IMR-90 (cell line): ENCODE data around the gene NSUN7. TPM values are rescaled to one million over a fixed set of nuclear protein-coding genes. Genes with fewer than 3 reads are reported as not detected.

Experiments
- ATAC-seq: fragments of 200-7000 bp; cut with Tn5 transposase; 2 replicates; pipeline ENCODE4 v1.9.1; 2020; ENCODE audit warnings: low read depth, mild to moderate bottlenecking, moderate library complexity
- BruUV-seq: library from RNA; stranded (reverse); fragments of 400-500 nt; replicated peaks from 2 replicates; lab custom pipeline; 2021; lab: Mats Ljungman, UMichigan
- CTCF ChIA-PET: fragments of 300-600 bp; formaldehyde crosslinking; extraction: SDS; loops from one replicate; lab custom pipeline; 2021; ENCODE audit warnings: antibody characterized with exemption; lab: Yijun Ruan, JAX
- POLR2A ChIA-PET: fragments of 300-600 bp; sonication (Branson Sonifier 250); formaldehyde crosslinking; loops from one replicate; lab custom pipeline; 2022; ENCODE audit warnings: antibody characterized with exemption; ENCODE audit not compliant: unreplicated experiment; lab: Charles Lee
- DNase-seq: peaks from one replicate; pipeline ENCODE4 v3.0.0; 2013
- H2AFZ ChIP-seq: replicated peaks from 2 replicates; pipeline ENCODE3; 2013; ENCODE audit warnings: low read length, mild to moderate bottlenecking; ENCODE audit not compliant: poor library complexity
- H2AK5ac ChIP-seq: 2 replicates; pipeline ENCODE4 v1.6.1; 2013; ENCODE audit warnings: low read depth, low read length, inconsistent platforms
- H2AK9ac ChIP-seq: replicated peaks from 2 replicates; pipeline ENCODE3; 2013; ENCODE audit warnings: mild to moderate bottlenecking, low read depth, low read length, moderate library complexity; ENCODE audit not compliant: poor library complexity
- H2BK120ac ChIP-seq: 2 replicates; pipeline ENCODE4 v1.6.1; 2013; ENCODE audit warnings: low read depth, low read length, inconsistent platforms
- H2BK15ac ChIP-seq: 3 replicates; pipeline ENCODE4 v1.6.1; 2013; ENCODE audit warnings: low read depth, low read length, inconsistent platforms
- H2BK20ac ChIP-seq: 2 replicates; pipeline ENCODE4 v1.6.1; 2013; ENCODE audit warnings: low read depth, mild to moderate bottlenecking, inconsistent platforms, low read length, moderate library complexity
- H2BK5ac ChIP-seq: 2 replicates; pipeline ENCODE4 v1.6.1; 2013; ENCODE audit warnings: mild to moderate bottlenecking, low read depth, low read length, inconsistent platforms; ENCODE audit not compliant: poor library complexity, severe bottlenecking
- H3K14ac ChIP-seq: replicated peaks from 2 replicates; pipeline ENCODE4 v1.6.1; 2013; ENCODE audit warnings: low read depth, low read length, inconsistent platforms
- H3K18ac ChIP-seq: 2 replicates; pipeline ENCODE4 v1.6.1; 2013; ENCODE audit warnings: low read depth, low read length, control low read depth
- H3K23ac ChIP-seq: 2 replicates; pipeline ENCODE4 v1.6.1; 2013; ENCODE audit warnings: low read depth, low read length, inconsistent platforms
- H3K27ac ChIP-seq: 2 replicates; pipeline ENCODE4 v1.5.1; 2013; ENCODE audit warnings: mild to moderate bottlenecking, control low read depth, low read length; ENCODE audit not compliant: insufficient read depth
- H3K27me3 ChIP-seq: 2 replicates; pipeline ENCODE4 v1.6.1; 2013; ENCODE audit warnings: low read length; ENCODE audit not compliant: control insufficient read depth, insufficient read depth
- H3K36me3 ChIP-seq: 2 replicates; pipeline ENCODE4 v1.6.1; 2013; ENCODE audit warnings: low read length, mixed read lengths; ENCODE audit not compliant: control insufficient read depth, insufficient read depth
- H3K4ac ChIP-seq: 2 replicates; pipeline ENCODE4 v1.6.1; 2013; ENCODE audit warnings: low read depth, low read length, inconsistent platforms
- H3K4me1 ChIP-seq: 2 replicates; pipeline ENCODE4 v1.6.1; 2013; ENCODE audit warnings: low read length, mixed read lengths; ENCODE audit not compliant: control insufficient read depth, insufficient read depth
- H3K4me2 ChIP-seq: 2 replicates; pipeline ENCODE4 v1.6.1; 2013; ENCODE audit warnings: low read depth, mild to moderate bottlenecking, control low read depth, low read length, moderate library complexity
- H3K4me3 ChIP-seq: 2 replicates; pipeline ENCODE4 v1.5.1; 2013; ENCODE audit warnings: low read depth, mild to moderate bottlenecking, control low read depth, low read length, moderate library complexity; ENCODE audit not compliant: insufficient read depth
- H3K56ac ChIP-seq: 2 replicates; pipeline ENCODE4 v1.6.1; 2013; ENCODE audit warnings: low read length, inconsistent platforms; ENCODE audit not compliant: insufficient read depth; ENCODE audit errors: extremely low read depth
- H3K79me1 ChIP-seq, 2 experiments: 2 replicates each; pipeline ENCODE4 v1.6.1; 2013; ENCODE audit warnings: low read length in 2 of 2, inconsistent platforms in 1 of 2, low read depth in 1 of 2
- H3K9ac ChIP-seq: 2 replicates; pipeline ENCODE4 v1.6.1; 2013; ENCODE audit warnings: low read depth, low read length, control low read depth
- H3K9me1 ChIP-seq: 2 replicates; pipeline ENCODE4 v1.6.1; 2013; ENCODE audit warnings: low read length, inconsistent platforms; ENCODE audit not compliant: insufficient read depth
- H3K9me3 ChIP-seq: 2 replicates; pipeline ENCODE4 v1.6.1; 2013; ENCODE audit warnings: low read length; ENCODE audit not compliant: control insufficient read depth, insufficient read depth
- H4K20me1 ChIP-seq: 2 replicates; pipeline ENCODE4 v1.6.1; 2013; ENCODE audit warnings: low read length, inconsistent platforms; ENCODE audit not compliant: insufficient read depth
- H4K5ac ChIP-seq: 2 replicates; pipeline ENCODE4 v1.6.1; 2013; ENCODE audit warnings: mild to moderate bottlenecking, low read depth, low read length, control low read depth
- H4K8ac ChIP-seq, 2 experiments: 2 replicates each; pipeline ENCODE4 v1.6.1; 2013; ENCODE audit warnings: low read depth in 2 of 2, low read length in 2 of 2, control low read depth in 1 of 2, inconsistent platforms in 1 of 2
- H4K91ac ChIP-seq: 2 replicates; pipeline ENCODE4 v1.6.1; 2013; ENCODE audit warnings: low read depth, low read length, inconsistent platforms; ENCODE audit not compliant: insufficient read depth
- BHLHE40 ChIP-seq: fragments of 150-350 bp; IDR thresholded peaks from 2 replicates; pipeline ENCODE4 v1.6.1; 2016; ENCODE audit warnings: mild to moderate bottlenecking, low read depth, low read length
- CEBPB ChIP-seq: IDR thresholded peaks from 2 replicates; pipeline ENCODE4 v1.6.1; 2012; ENCODE audit warnings: low read depth, low read length, improper control_type of control experiment
- CHD1 ChIP-seq: IDR thresholded peaks from 2 replicates; pipeline ENCODE4 v1.6.1; 2012; ENCODE audit warnings: low read depth, low read length, improper control_type of control experiment
- ELK1 ChIP-seq: fragments of 150-350 bp; IDR thresholded peaks from 2 replicates; pipeline ENCODE4 v1.6.1; 2016; ENCODE audit warnings: low read depth, mild to moderate bottlenecking, low read length, moderate library complexity, borderline replicate concordance
- FOS ChIP-seq: fragments of 150-350 bp; IDR thresholded peaks from 2 replicates; pipeline ENCODE4 v1.6.1; 2016; ENCODE audit warnings: low read depth, low read length
- MAFK ChIP-seq: IDR thresholded peaks from 2 replicates; pipeline ENCODE4 v1.6.1; 2012; ENCODE audit warnings: low read depth, low read length, improper control_type of control experiment
- MAZ ChIP-seq: IDR thresholded peaks from 2 replicates; pipeline ENCODE4 v1.6.1; 2012; ENCODE audit warnings: low read depth, mild to moderate bottlenecking, low read length, improper control_type of control experiment, moderate library complexity, borderline replicate concordance
- NFE2L2 ChIP-seq: fragments of 150-350 bp; IDR thresholded peaks from 2 replicates; pipeline ENCODE4 v1.6.1; 2016; ENCODE audit warnings: low read depth, mild to moderate bottlenecking, low read length
- POLR2A ChIP-seq: IDR thresholded peaks from 2 replicates; pipeline ENCODE4 v1.6.1; 2012; ENCODE audit warnings: mild to moderate bottlenecking, low read depth, low read length
- RAD21 ChIP-seq: IDR thresholded peaks from 2 replicates; pipeline ENCODE4 v1.6.1; 2012; ENCODE audit warnings: low read length, improper control_type of control experiment
- RCOR1 ChIP-seq: IDR thresholded peaks from 2 replicates; pipeline ENCODE4 v1.6.1; 2012; ENCODE audit warnings: mild to moderate bottlenecking, low read length, improper control_type of control experiment; ENCODE audit not compliant: insufficient replicate concordance
- RFX5 ChIP-seq: IDR thresholded peaks from 2 replicates; pipeline ENCODE4 v1.8.0; 2012; ENCODE audit warnings: low read depth, mild to moderate bottlenecking, low read length, moderate library complexity
- SMC3 ChIP-seq: fragments of 150-350 bp; IDR thresholded peaks from 2 replicates; pipeline ENCODE4 v1.6.1; 2016; ENCODE audit warnings: low read depth, mild to moderate bottlenecking, antibody characterized with exemption, low read length, moderate library complexity
- USF2 ChIP-seq: fragments of 150-350 bp; IDR thresholded peaks from 2 replicates; pipeline ENCODE4 v1.6.1; 2017; ENCODE audit warnings: mild to moderate bottlenecking, antibody characterized with exemption, low read length, low read depth
- WGBS, 2 experiments: methylation state at CpG; one replicate each; pipeline versions ENCODE4 v1.1.5 to v1.1.7; 2013; ENCODE audit warnings: missing lambda C conversion rate in 2 of 2; ENCODE audit not compliant: insufficient read length in 1 of 2; ENCODE audit errors: extremely low coverage in 2 of 2; 5-methylcytosine and 5-hydroxymethylcytosine counted together
- dilution Hi-C: fragments of 300-500 bp; cut with HindIII; formaldehyde crosslinking; loops from one replicate; pipeline ENCODE4 v1.14.3; 2018; ENCODE audit warnings: low sequenced_read_pairs; ENCODE audit not compliant: unreplicated experiment
- in situ Hi-C: fragments of 300-500 bp; cut with MboI; formaldehyde crosslinking; loops from 3 replicates; pipeline ENCODE4 v1.14.3; 2019; ENCODE audit warnings: low sequenced_read_pairs, inconsistent platforms, mixed read lengths
- intact Hi-C: fragments of 100-400 bp; cut with micrococcal nuclease; formaldehyde crosslinking; loops from 2 replicates; pipeline ENCODE4 v1.10.0; 2022
- polyA plus RNA-seq, 3 experiments: library from polyadenylated mRNA; depleted of rRNA; stranded (reverse); fragments of >200 nt; gene quantifications; 2 replicates each; pipeline ENCODE4 v1.2.3, GENCODE V29; 2012; ENCODE audit warnings: low replicate concordance in 1 of 3
- total RNA-seq: library from RNA; depleted of rRNA; stranded (reverse); fragments of >200 nt; gene quantifications from 2 replicates; pipeline ENCODE4 v1.2.3, GENCODE V29; 2012
- TF ChIP-seq, protein P1 (sequence below): conservative IDR thresholded peaks from 2 replicates; pipeline ENCODE4 v1.5.1; 2012; ENCODE audit warnings: mild to moderate bottlenecking, low read depth, low read length, improper control_type of control experiment

NSUN7 gene
- total and polyA plus RNA-seq, 2 of the 4 experiments (the other 2 are of a cell fraction), result not detected

GRCh38 chr4:40831146-40831907 lies 81.6 kb downstream of the NSUN7 start:
- H3K4me1 ChIP-seq, result no peaks in the 10 kb centered on the region
- no peak overlapping the region for H3K4me2 ChIP-seq
- H3K27me3 ChIP-seq, result no peaks in the 10 kb centered on the region
- DNase-seq (no peak), ATAC-seq (no peak)
- H2AFZ ChIP-seq, result no peak overlapping the region
- H3K79me1 ChIP-seq, result no peaks in the 10 kb centered on the region
- H3K9ac ChIP-seq, result no peak overlapping the region
- no peaks in the 10 kb centered on the region for H3K9me3 ChIP-seq
- no peak overlapping the region for H2BK5ac ChIP-seq
- dilution Hi-C loops, result no loop called here
- no peak overlapping the region for H2AK5ac ChIP-seq
- H3K56ac ChIP-seq, result no peak overlapping the region
- CTCF ChIA-PET, result interaction anchor here (0.6 kb wide), 1 partner anchor 12 kb away, joined by 5 read pairs; no protein-coding TSS in a partner anchor
- no peak overlapping the region for H3K27ac ChIP-seq
- POLR2A ChIA-PET, result no interaction called here
- in situ Hi-C loops, result no loop called here
- H3K14ac ChIP-seq, result no peak overlapping the region
- no peak overlapping the region for H3K4ac ChIP-seq
- TF ChIP-seq USF2 (no peak), BHLHE40 (no peak), POLR2A (no peak), SMC3 (no peak), CHD1 (no peak), MAFK (no peak), NFE2L2 (no peak), RFX5 (no peak), ELK1 (no peak), CEBPB (no peak), FOS (no peak), RAD21 (no peak), RCOR1 (no peak), MAZ (no peak)
- TF ChIP-seq, protein P1, sequence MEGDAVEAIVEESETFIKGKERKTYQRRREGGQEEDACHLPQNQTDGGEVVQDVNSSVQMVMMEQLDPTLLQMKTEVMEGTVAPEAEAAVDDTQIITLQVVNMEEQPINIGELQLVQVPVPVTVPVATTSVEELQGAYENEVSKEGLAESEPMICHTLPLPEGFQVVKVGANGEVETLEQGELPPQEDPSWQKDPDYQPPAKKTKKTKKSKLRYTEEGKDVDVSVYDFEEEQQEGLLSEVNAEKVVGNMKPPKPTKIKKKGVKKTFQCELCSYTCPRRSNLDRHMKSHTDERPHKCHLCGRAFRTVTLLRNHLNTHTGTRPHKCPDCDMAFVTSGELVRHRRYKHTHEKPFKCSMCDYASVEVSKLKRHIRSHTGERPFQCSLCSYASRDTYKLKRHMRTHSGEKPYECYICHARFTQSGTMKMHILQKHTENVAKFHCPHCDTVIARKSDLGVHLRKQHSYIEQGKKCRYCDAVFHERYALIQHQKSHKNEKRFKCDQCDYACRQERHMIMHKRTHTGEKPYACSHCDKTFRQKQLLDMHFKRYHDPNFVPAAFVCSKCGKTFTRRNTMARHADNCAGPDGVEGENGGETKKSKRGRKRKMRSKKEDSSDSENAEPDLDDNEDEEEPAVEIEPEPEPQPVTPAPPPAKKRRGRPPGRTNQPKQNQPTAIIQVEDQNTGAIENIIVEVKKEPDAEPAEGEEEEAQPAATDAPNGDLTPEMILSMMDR, result no peak
- H2BK15ac ChIP-seq, result no peak overlapping the region
- no peak overlapping the region for H3K23ac ChIP-seq
- H2AK9ac ChIP-seq, result no peak overlapping the region
- no peaks in the 10 kb centered on the region for H4K20me1 ChIP-seq
- H3K18ac ChIP-seq, result no peak overlapping the region
- no peak overlapping the region for H3K4me3 ChIP-seq
- no TSS peak for BruUV-seq
- H2BK120ac ChIP-seq, result no peak overlapping the region
- 70% methylated on average over 14 of the region's 18 CpGs; no CpG with 5 or more reads in 1 of the 2 experiments for WGBS, 2 experiments
- no peak overlapping the region for H4K8ac ChIP-seq
- intact Hi-C loops, result no loop called here
- peaks cover 9% of the 10 kb centered on the region; the same call in 1 of the 2 replicates for H3K36me3 ChIP-seq
- no peak overlapping the region for H4K5ac ChIP-seq
- H2BK20ac ChIP-seq, result no peak overlapping the region
- H4K91ac ChIP-seq, result no peak overlapping the region
- peaks cover 13% of the 10 kb centered on the region; the same call in 1 of the 2 replicates for H3K9me1 ChIP-seq
